Panc1 (cell line): ENCODE data around the gene UQCR11. TPM values are rescaled to one million over a fixed set of nuclear protein-coding genes. Genes with fewer than 3 reads are reported as not detected.

ENCODE experiments used
- ATAC-seq: fragments of 200-7000 bp; cut with Tn5 transposase; 2 replicates; pipeline ENCODE4 v1.9.1; 2020; ENCODE audit warnings: mild to moderate bottlenecking, moderate library complexity
- BruUV-seq: library from RNA; stranded (reverse); fragments of 400-500 nt; replicated peaks from 2 replicates; lab custom pipeline; 2021; lab: Mats Ljungman, UMichigan
- CTCF ChIA-PET: fragments of 300-600 bp; sonication (Branson Sonifier 250); formaldehyde crosslinking; loops from one replicate; lab custom pipeline; 2022; ENCODE audit warnings: antibody characterized with exemption; lab: Charles Lee
- POLR2A ChIA-PET: fragments of 300-600 bp; sonication (Branson Sonifier 250); formaldehyde crosslinking; loops from one replicate; lab custom pipeline; 2022; ENCODE audit warnings: antibody characterized with exemption; lab: Charles Lee
- DNase-seq: peaks from one replicate; pipeline ENCODE4 v3.0.0-alpha.2; 2010; ENCODE audit warnings: low read depth, low spot score
- H3K27ac ChIP-seq: 2 replicates; pipeline ENCODE4 v1.5.1; 2011; ENCODE audit warnings: mild to moderate bottlenecking, low read length, inconsistent platforms
- H3K27me3 ChIP-seq: fragments of 200-500 bp; sonication (Bioruptor generic); 2 replicates; pipeline ENCODE4 v1.6.0; 2014; ENCODE audit warnings: low read length, inconsistent platforms; ENCODE audit not compliant: control insufficient read depth, insufficient read depth
- H3K36me3 ChIP-seq: fragments of 200-500 bp; sonication (Bioruptor generic); 2 replicates; pipeline ENCODE4 v1.5.1; 2014; ENCODE audit warnings: inconsistent platforms, mild to moderate bottlenecking, low read length, moderate library complexity; ENCODE audit not compliant: control insufficient read depth, insufficient read depth
- H3K4me1 ChIP-seq: 2 replicates; pipeline ENCODE4 v1.5.1; 2011; ENCODE audit warnings: inconsistent platforms, mild to moderate bottlenecking, low read length, moderate library complexity; ENCODE audit not compliant: control insufficient read depth, insufficient read depth
- H3K4me3 ChIP-seq, 2 experiments: 2 replicates each; pipeline ENCODE4 v1.5.1; 2011 to 2012; ENCODE audit warnings: low read depth in 2 of 2, low read length in 2 of 2, mild to moderate bottlenecking in 2 of 2, inconsistent platforms in 1 of 2, moderate library complexity in 1 of 2
- H3K9me3 ChIP-seq: fragments of 200-500 bp; sonication (Bioruptor generic); 2 replicates; pipeline ENCODE4 v1.5.1; 2014; ENCODE audit warnings: low read depth, mild to moderate bottlenecking, inconsistent platforms, low read length, moderate library complexity; ENCODE audit not compliant: control insufficient read depth, insufficient read depth
- CTCF ChIP-seq: fragments of 450-650 bp; IDR thresholded peaks from 2 replicates; pipeline ENCODE4 v1.5.1; 2017; ENCODE audit warnings: mild to moderate bottlenecking
- POLR2AphosphoS5 ChIP-seq: IDR thresholded peaks from 2 replicates; pipeline ENCODE4 v1.6.1; 2012; ENCODE audit warnings: mild to moderate bottlenecking, low read depth, low read length, moderate library complexity
- REST ChIP-seq, 2 experiments: IDR thresholded peaks; 2 replicates each; pipeline ENCODE4 v1.6.1; 2011 to 2012; ENCODE audit warnings: low read depth in 2 of 2, control low read depth in 1 of 2, low read length in 1 of 2, mild to moderate bottlenecking in 1 of 2, moderate library complexity in 1 of 2; ENCODE audit not compliant: insufficient read depth in 1 of 2
- SIN3A ChIP-seq: IDR thresholded peaks from 2 replicates; pipeline ENCODE4 v1.6.1; 2012; ENCODE audit warnings: low read depth, mild to moderate bottlenecking, low read length, moderate library complexity, borderline replicate concordance; ENCODE audit not compliant: insufficient read depth
- TCF7L2 ChIP-seq: IDR thresholded peaks from 2 replicates; pipeline ENCODE4 v1.6.1; 2011; ENCODE audit warnings: mild to moderate bottlenecking, low read depth, low read length, inconsistent platforms
- in situ Hi-C: cut with HindIII; loops from 2 replicates; pipeline ENCODE4 v1.10.0; 2016; ENCODE audit warnings: low sequenced_read_pairs, low pct_unique_long_range_greater_than_20kb
- intact Hi-C: fragments of 100-400 bp; cut with micrococcal nuclease; formaldehyde crosslinking; loops from one replicate; pipeline ENCODE4 v1.10.0; 2022; ENCODE audit not compliant: unreplicated experiment
- total RNA-seq: library from RNA; stranded (reverse); gene quantifications from one replicate; pipeline ENCODE4 v1.2.1, GENCODE V29; 2021; ENCODE audit not compliant: unreplicated experiment

The UQCR11 gene
- total RNA-seq, 1 experiment from 2014 or later: 300 TPM

GRCh38 chr19:1601613-1602064 is 3.6 kb downstream of the UQCR11 start:
- ChIA-PET CTCF (interaction anchor here (0.6 kb wide), 1 partner anchor 21 kb away, joined by 3 read pairs; no protein-coding TSS in a partner anchor), POLR2A (no interaction called here)
- no peaks in the 10 kb centered on the region; the same call in 1 of the 2 replicates for H3K36me3 ChIP-seq
- intact Hi-C loops: no loop called here
- BruUV-seq: no TSS peak
- ATAC-seq (no peak), DNase-seq (no peak)
- no peak overlapping the region for H3K27ac ChIP-seq
- TF ChIP-seq TCF7L2 (no peak), SIN3A (no peak), CTCF (no peak), REST (IDR thresholded peaks at IDR 0.05; ENCODE audit: insufficient read depth in 1 of 2, low read depth in 2 of 2, low read length in 1 of 2) (no peak), POLR2AphosphoS5 (no peak)
- peaks cover 9% of the 10 kb centered on the region for H3K4me1 ChIP-seq
- in situ Hi-C loops: no loop called here
- H3K9me3 ChIP-seq: no peaks in the 10 kb centered on the region
- H3K27me3 ChIP-seq: no peaks in the 10 kb centered on the region
- H3K4me3 ChIP-seq: no peak overlapping the region

- DNase-seq (no peak), ATAC-seq (no peak)
- Histone ChIP-seq H3K4me1 (peaks cover 5% of the 10 kb centered on the region), H3K27ac (no peak overlapping the region), H3K4me3 (no peak overlapping the region), H3K36me3 (no peaks in the 10 kb centered on the region), H3K9me3 (no peaks in the 10 kb centered on the region), H3K27me3 (no peaks in the 10 kb centered on the region)
- TF ChIP-seq CTCF (no peak), TCF7L2 (no peak), POLR2AphosphoS5 (no peak), SIN3A (no peak), REST (IDR thresholded peaks at IDR 0.05; ENCODE audit: insufficient read depth in 1 of 2, low read depth in 2 of 2, low read length in 1 of 2) (no peak)
- no TSS peak for BruUV-seq
- intact Hi-C loops: no loop called here
- in situ Hi-C loops: no loop called here
- POLR2A ChIA-PET: interaction anchor here (0.7 kb wide), 1 partner anchor 238 kb away, joined by 9 read pairs; no protein-coding TSS in a partner anchor
- CTCF ChIA-PET: no interaction called here
Observed at GRCh38 chr19:1599460-1599846, 5.8 kb downstream of the UQCR11 start.
